NT2/D1 (cell line): ENCODE data around the gene CCDC51.

ENCODE experiments used
- SUZ12 ChIP-seq: IDR thresholded peaks from 2 replicates; pipeline ENCODE4 v1.6.1; 2011; ENCODE audit not compliant: insufficient read length, insufficient read depth; ENCODE audit errors: extremely low read depth
- YY1 ChIP-seq: IDR thresholded peaks from 2 replicates; pipeline ENCODE4 v1.6.1; 2011; ENCODE audit not compliant: insufficient read length, insufficient read depth
- ZNF274 ChIP-seq: IDR thresholded peaks from 2 replicates; pipeline ENCODE4 v1.6.1; 2011; ENCODE audit warnings: mild to moderate bottlenecking, low read depth, low read length

GRCh38 chr3:48459773-48460516 is 20.0 kb upstream of the CCDC51 start:
- TF ChIP-seq ZNF274 (no peak), YY1 (no peak), SUZ12 (no peak)
